ENCODE results near the gene RALGPS2.

RALGPS2 gene

GRCh38 chr1:178689769-178690168, 35.3 kb upstream of the RALGPS2 start:
- no peaks in the 10 kb centered on the region for H3K27me3 ChIP-seq (ENCODE audit: low read length)
- H3K27ac ChIP-seq (ENCODE audit: low read depth, low read length): no peak overlapping the region
- H2AFZ ChIP-seq (ENCODE audit: low read depth, low read length, severe bottlenecking): no peak overlapping the region
- H3K9me3 ChIP-seq (ENCODE audit: insufficient read depth, low read length): no peaks in the 10 kb centered on the region
- no peaks in the 10 kb centered on the region for H3K79me2 ChIP-seq (ENCODE audit: insufficient read depth, low read length)
- no peaks in the 10 kb centered on the region for H3K9me2 ChIP-seq (replicated peaks; ENCODE audit: insufficient read depth, low read length)
- H3F3A ChIP-seq (ENCODE audit: insufficient read depth): no peaks in the 10 kb centered on the region
- TF ChIP-seq EZH2phosphoT487 (conservative IDR thresholded peaks at IDR 0.05; ENCODE audit: low read length): no peak
- no peak for TF ChIP-seq CTCF (IDR thresholded peaks at IDR 0.05; ENCODE audit: insufficient read depth, low read length, poor library complexity, severe bottlenecking)
- H3K36me3 ChIP-seq (ENCODE audit: low read length): no peaks in the 10 kb centered on the region
- no peak overlapping the region for H3K4me3 ChIP-seq (ENCODE audit: insufficient read depth, low read length, poor library complexity, severe bottlenecking)
- no peak overlapping the region for H3K4me2 ChIP-seq (ENCODE audit: low read depth, low read length, poor library complexity, severe bottlenecking)
- no peaks in the 10 kb centered on the region for H4K20me1 ChIP-seq (ENCODE audit: low read depth, low read length)
- H3K9ac ChIP-seq (ENCODE audit: low read length): no peak overlapping the region

- Histone ChIP-seq H3K9me3 (ENCODE audit: insufficient read depth, low read length) (no peaks in the 10 kb centered on the region), H3K9me2 (replicated peaks; ENCODE audit: insufficient read depth, low read length) (no peaks in the 10 kb centered on the region), H3K27me3 (ENCODE audit: low read length) (no peaks in the 10 kb centered on the region), H3F3A (ENCODE audit: insufficient read depth) (no peaks in the 10 kb centered on the region), H3K4me2 (ENCODE audit: low read depth, low read length, poor library complexity, severe bottlenecking) (no peak overlapping the region), H3K4me3 (ENCODE audit: insufficient read depth, low read length, poor library complexity, severe bottlenecking) (no peak overlapping the region), H2AFZ (ENCODE audit: low read depth, low read length, severe bottlenecking) (no peak overlapping the region), H3K79me2 (ENCODE audit: insufficient read depth, low read length) (no peaks in the 10 kb centered on the region), H3K27ac (ENCODE audit: low read depth, low read length) (no peak overlapping the region), H3K9ac (ENCODE audit: low read length) (no peak overlapping the region), H4K20me1 (ENCODE audit: low read depth, low read length) (no peaks in the 10 kb centered on the region), H3K36me3 (ENCODE audit: low read length) (no peaks in the 10 kb centered on the region)
- no peak for TF ChIP-seq EZH2phosphoT487 (conservative IDR thresholded peaks at IDR 0.05; ENCODE audit: low read length)
- no peak for TF ChIP-seq CTCF (IDR thresholded peaks at IDR 0.05; ENCODE audit: insufficient read depth, low read length, poor library complexity, severe bottlenecking)
These were observed 34.5 kb upstream of the RALGPS2 start for GRCh38 chr1:178690496-178690895.

GRCh38 chr1:178692564-178693327, 32.3 kb upstream of the RALGPS2 start:
- Histone ChIP-seq H3K9me2 (replicated peaks; ENCODE audit: insufficient read depth, low read length) (no peaks in the 10 kb centered on the region), H3K9me3 (ENCODE audit: insufficient read depth, low read length) (no peaks in the 10 kb centered on the region), H3K27ac (ENCODE audit: low read depth, low read length) (no peak overlapping the region), H3K4me3 (ENCODE audit: insufficient read depth, low read length, poor library complexity, severe bottlenecking) (no peak overlapping the region), H3K9ac (ENCODE audit: low read length) (no peak overlapping the region), H2AFZ (ENCODE audit: low read depth, low read length, severe bottlenecking) (no peak overlapping the region), H3K36me3 (ENCODE audit: low read length) (no peaks in the 10 kb centered on the region), H3F3A (ENCODE audit: insufficient read depth) (peaks cover 8% of the 10 kb centered on the region), H3K27me3 (ENCODE audit: low read length) (no peaks in the 10 kb centered on the region), H3K79me2 (ENCODE audit: insufficient read depth, low read length) (no peaks in the 10 kb centered on the region), H4K20me1 (ENCODE audit: low read depth, low read length) (no peaks in the 10 kb centered on the region; the same call in 1 of the 2 replicates), H3K4me2 (ENCODE audit: low read depth, low read length, poor library complexity, severe bottlenecking) (no peak overlapping the region)
- TF ChIP-seq EZH2phosphoT487 (conservative IDR thresholded peaks at IDR 0.05; ENCODE audit: low read length) (no peak), CTCF (IDR thresholded peaks at IDR 0.05; ENCODE audit: insufficient read depth, low read length, poor library complexity, severe bottlenecking) (no peak)

All from SU-DHL-6 (cell line).